Right renal pelvis (tissue), 4 donors: ENCODE data around the gene NUP98. TPM values are rescaled to one million over a fixed set of nuclear protein-coding genes. Genes with fewer than 3 reads are reported as not detected.

Experiments
- DNase-seq, 4 donors: peaks; one replicate each; pipeline ENCODE4 v3.0.0-alpha.2; 2013; ENCODE audit warnings: low read depth in 4 of 4, low spot score in 3 of 4, missing footprints in 1 of 4
- polyA plus RNA-seq, 4 donors: library from polyadenylated mRNA; unstranded; fragments of 120-200 nt; gene quantifications; one replicate each; pipeline ENCODE4 v1.2.1, GENCODE V29; 2013; ENCODE audit not compliant: insufficient read length in 4 of 4

Gene NUP98
- polyA plus RNA-seq: 10 to 100 TPM; 60.2 to 63.0 (median 61.3) TPM

DNA sequence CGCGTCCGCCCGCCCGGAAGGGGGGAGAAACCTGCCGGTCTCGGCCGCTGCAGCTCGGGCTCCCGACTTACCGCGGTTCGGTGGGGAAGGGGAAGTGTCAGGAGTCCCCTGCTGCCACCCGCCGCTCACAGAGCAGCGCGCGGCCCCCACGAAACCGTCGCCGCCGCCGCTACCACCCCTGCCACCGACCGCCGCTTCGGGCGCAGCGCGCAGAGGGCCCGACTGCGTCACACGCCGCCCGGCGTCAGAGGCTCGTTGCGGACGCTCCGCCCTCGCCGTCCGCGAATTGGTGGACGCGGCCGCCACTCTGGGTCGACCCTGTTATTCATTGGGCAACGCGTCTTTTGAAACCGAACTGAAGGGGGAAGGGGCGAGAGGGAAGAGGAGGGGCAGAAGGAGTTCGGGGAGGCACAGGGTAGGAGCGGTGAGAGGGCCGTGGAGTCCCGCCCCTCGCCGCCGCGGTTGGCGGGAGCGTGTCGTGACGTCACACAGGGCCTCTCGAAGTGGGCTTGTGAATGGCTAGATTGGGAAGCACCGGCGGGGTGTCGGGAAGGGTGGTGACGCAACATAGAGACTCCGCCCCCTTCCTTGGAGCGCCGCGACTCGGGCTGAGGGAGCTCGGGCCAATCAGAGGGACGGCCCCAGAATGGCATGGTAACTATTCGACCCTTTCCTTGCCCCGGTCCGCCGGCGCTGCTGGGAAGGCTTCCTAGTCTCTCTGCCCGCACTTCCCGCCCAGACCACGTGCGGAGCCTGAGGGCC, at the start of gene NUP98:
TSS of gene NUP98 (minus strand) at position 226 of the 762 bp plus-strand sequence. CDS start 15,437 bp downstream, outside the sequence.
- peak; percentile 99 for DNase-seq

DNA sequence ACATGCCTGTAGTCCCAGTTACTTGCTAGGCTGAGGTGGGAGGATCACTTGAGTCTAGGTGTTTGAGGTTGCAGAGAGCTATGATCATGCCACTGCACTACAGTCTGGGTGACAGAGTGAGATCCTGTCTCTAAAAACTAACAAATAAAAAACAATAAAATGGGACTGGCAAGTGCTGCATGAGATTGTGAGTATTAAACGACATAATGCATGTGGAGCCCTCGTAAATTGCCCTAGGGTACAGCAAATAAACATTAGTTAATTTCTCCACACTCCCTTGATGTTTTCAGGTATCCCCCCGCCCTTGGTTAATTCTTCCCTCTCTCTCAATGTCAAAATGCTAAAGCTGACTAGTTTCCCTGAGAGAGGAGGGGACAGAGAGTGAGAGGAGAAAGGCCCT, 48.3 kb upstream of the NUP98 start:
- DNase-seq: no peak

- DNase-seq: no peak
Measured at GRCh38 chr11:3845246-3845645, 47.9 kb upstream of the NUP98 start.

DNA sequence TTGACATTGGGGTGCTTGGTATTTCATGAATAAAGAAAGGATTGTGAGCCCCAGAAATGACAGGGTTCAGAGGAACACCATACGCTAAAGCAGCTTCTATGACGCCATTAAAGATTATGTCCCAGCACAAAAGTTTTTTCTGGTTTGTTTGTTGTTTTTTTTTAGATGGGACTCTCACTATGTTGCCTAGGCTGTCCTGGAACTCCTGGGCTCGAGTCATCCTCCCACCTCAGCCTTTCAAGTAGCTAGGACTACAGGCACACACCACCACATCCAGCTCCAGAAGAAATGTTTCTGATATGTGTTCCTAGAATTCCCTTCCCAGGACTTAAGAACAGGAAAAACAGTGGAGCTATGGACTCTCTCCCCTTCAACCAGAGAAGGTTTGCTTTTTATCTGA, 46.0 kb upstream of the NUP98 start:
- no peak for DNase-seq

DNA sequence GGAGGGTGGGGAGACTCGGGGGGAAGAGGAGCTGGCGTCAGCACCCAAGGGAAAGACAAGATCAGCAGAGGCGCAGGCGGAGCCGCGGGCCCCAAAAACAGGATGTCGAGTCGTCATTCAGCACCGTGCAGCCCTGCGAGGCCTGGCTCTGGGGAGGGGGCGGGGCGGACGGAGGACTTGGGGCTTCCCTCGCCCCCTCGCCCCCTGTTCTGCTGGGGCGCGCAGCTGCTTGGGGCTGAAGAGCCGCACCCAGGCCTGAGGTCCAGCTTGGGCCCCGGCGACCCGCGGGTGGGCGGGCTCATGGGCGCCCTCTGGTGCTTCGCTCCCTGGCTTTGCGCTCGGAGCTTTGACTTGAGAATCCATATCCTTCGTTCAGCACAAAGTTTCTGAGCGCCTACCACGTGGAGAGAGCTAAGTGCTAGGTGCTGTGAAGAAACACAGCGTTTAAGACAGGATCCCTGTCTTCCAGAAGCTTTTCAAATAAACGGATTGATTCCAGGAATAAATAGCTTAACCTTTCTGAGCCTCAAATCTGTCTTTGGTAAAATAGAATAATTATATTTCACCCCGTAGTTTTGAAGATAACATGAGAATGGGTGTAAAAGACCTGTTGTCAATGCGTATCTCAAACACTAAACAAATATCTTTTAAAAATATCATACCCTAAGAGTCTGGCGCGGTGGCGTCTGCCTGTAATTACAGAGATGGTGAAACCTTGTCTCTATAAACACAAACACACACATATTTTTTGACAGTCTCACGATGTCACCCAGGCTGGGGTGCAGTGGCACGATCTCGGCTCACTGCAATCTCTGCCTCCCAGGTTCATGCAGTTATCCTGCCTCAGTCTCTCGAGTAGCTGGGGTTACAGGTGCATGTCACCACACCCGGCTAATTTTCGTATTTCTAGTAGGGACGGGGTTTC, 44.3 kb upstream of the NUP98 start:
- peak; percentile 63 to 75 (median 68) for DNase-seq

- peak; percentile 46 to 66 (median 56) for DNase-seq
Measured at GRCh38 chr11:3840870-3841425, 43.6 kb upstream of the NUP98 start, which contains the start of gene RHOG. RHOG (minus strand) TSS chr11:3840959; CDS start chr11:3828138, 12,821 bp downstream.

DNA sequence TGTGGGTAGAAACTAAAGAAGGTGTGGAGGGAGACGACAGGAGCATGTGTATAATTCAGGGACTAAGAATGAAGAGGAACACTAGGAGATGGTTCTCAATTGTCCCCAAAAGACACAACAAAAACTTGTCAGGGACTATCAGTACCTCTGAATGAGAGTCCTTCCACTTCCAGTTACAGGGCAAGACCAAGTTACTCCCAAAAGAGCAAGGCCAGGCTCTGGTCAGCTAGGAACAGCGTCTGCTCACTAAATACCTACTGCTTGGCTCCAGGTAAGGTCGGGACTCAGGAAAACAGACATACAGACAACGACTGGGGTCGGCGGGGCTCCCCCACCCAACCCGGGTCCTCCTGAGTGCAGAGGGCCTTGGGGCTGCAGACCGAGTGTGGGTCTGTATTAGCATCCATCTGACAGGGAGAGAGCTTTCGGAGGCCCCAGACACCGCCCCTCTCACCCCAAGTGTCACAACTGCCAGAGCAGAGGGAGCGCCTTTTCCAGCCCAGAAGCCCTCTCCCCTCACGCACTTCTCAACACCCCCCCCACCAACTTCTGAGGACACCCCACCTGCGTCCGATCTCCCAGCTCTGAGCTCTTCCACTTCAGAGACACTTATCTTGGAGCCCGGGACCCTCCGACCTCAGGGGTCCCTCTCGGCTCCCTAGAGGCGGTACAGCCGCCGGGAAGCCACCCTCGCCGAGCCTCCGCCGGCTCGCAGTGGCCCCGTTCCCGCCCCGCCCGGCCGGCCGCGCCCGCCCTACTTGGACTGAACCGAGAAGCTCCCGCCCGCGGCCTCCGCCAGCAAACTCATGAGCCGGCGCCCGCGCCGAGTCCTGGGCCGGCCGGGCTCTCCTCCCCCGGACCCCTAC, 42.9 kb upstream of the NUP98 start:
- no peak for DNase-seq

DNA sequence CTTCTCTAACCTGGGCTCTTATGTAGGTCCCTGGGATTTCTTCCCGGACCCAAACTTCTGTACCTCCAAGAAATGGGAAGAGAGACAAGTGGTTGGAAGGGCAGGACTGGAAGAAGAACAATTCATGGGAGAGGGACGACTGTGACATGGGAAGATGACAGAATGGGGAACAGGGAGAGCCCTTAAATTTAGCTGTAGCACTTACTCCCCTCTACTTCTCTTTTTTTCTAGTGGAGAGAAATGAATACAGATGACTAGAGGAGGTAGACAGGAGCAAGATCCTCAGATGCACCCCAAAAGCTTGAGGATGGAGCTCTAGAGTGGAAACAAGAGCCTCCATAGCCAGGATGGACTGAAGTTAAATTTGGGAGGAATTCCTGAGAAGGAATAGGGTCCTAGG, 41.1 kb upstream of the NUP98 start:
- DNase-seq: no peak

DNA sequence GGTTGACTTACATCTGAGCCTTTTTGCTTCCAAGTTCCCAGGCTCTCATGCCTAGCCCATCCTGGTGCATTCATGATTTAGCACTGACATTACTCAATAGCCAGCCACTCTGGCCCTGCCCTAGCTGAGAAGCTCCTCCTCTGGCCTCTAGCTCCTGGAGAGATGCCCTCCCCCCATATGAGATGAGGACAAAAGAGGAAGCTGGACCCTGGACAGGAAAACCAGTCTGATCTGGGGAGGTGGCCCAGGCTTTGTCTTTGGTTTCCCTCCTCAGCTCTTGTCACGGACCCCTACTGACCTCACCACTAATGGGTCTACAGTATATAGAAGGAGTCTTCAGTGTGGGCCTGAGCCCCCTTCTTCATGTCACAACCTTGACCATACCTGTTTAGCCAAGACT, 40.4 kb upstream of the NUP98 start:
- DNase-seq: no peak

GRCh38 chr11:3836903-3837302, 39.5 kb upstream of the NUP98 start:
- DNase-seq: no peak

DNA sequence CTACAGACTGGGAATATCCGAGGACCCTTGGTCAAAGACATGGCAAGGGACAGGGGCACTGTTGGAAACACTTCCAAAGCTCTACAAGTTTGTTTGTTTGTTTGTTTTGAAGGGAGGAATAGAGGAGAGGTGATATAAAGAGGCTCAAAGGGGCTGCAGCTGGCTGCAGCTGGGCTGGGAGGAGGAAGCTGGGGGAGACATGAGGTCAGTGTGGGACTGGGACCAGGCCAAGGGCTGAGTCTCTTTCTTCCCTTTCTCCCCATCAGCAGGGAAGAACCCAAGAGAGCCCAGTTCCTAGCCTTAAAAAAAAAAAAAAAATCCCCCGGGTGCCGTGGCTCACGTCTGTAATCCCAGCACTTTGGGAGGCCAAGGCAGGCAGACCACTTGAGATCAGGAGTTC, 38.4 kb upstream of the NUP98 start:
- no peak for DNase-seq

DNA sequence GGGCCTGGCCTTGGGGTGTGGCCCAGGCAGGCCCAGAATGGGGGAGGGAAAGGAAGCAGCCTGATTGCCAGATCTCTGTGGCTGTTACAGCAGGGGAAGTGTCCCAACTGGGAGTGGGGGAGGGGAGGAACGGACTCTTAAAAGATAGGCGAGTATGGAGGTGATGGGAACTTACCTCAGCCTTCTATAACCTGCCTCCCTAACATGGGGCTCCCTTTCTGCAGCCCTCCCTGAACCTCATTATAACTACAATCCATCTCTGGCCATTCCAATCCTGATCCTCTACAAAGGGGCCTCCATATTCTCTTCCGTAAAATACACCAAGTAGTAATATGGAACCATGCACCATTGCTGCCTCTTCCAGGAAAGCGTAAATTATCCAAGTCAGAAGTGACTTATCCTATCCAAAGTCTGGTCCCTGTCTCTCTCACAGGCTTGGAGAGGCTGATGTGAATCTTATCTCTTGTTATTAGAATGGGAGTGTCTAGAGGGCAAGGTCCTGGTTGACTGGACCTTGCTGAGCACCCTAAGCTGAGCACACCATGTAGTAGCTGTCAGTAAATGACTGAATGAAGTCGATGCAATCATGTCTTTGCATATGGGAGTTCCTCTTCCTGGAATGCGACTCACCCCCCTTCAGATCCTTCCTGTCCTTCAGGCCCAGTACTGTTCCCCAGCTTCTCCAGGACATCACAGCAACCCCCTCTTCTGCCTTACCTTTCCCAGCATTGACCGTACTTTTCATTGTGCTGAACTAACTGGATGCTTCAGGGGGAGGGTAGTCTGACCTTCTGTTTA, 37.5 kb upstream of the NUP98 start:
- DNase-seq: no peak

GRCh38 chr11:3834349-3834663, 37.0 kb upstream of the NUP98 start:
- no peak for DNase-seq

- no peak for DNase-seq
Measured at GRCh38 chr11:3833449-3833848, 36.1 kb upstream of the NUP98 start.

- DNase-seq: no peak
Measured at GRCh38 chr11:3832816-3833215, 35.5 kb upstream of the NUP98 start.

- no peak for DNase-seq
Measured at GRCh38 chr11:3831378-3832239, 34.3 kb upstream of the NUP98 start.

- no peak for DNase-seq
Measured at GRCh38 chr11:3830730-3831129, 33.4 kb upstream of the NUP98 start.

DNA sequence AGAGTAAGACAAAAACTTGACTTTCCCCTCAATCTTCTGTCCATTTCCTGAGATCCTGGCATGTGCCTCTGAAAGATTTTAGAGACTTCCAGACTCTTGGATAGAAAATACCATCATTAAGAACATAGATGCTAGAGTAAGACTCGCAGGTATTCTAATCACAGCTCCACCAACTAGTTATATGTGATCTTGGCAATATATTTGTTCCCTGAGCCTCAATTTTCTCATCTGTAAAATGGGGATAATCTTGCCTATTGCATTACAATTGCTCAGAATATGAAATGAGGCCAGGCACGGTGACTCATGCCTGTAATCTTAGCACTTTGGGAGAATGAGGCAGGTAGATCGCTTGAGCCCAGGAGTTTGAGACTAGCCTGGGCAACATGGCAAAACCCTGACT, 32.7 kb upstream of the NUP98 start:
- DNase-seq: no peak
